LNCaP clone FGC (cell line): ENCODE data around the gene NUAK1.

Source experiments
- DNase-seq: peaks from one replicate; pipeline ENCODE4 v3.0.0-alpha.2; 2011; ENCODE audit warnings: low read depth
- H3K4me3 ChIP-seq: 2 replicates; pipeline ENCODE4 v1.5.1; 2011; ENCODE audit warnings: mild to moderate bottlenecking, low read depth, low read length, control low read depth
- TF ChIP-seq, protein P1 (sequence below): IDR thresholded peaks from 2 replicates; pipeline ENCODE4 v1.5.1; 2012; ENCODE audit warnings: mild to moderate bottlenecking; ENCODE audit not compliant: control insufficient read depth, insufficient read depth; ENCODE audit errors: extremely low read depth

The NUAK1 gene

GRCh38 chr12:106084759-106085158 is 54.0 kb downstream of the NUAK1 start:
- TF ChIP-seq, protein P1, sequence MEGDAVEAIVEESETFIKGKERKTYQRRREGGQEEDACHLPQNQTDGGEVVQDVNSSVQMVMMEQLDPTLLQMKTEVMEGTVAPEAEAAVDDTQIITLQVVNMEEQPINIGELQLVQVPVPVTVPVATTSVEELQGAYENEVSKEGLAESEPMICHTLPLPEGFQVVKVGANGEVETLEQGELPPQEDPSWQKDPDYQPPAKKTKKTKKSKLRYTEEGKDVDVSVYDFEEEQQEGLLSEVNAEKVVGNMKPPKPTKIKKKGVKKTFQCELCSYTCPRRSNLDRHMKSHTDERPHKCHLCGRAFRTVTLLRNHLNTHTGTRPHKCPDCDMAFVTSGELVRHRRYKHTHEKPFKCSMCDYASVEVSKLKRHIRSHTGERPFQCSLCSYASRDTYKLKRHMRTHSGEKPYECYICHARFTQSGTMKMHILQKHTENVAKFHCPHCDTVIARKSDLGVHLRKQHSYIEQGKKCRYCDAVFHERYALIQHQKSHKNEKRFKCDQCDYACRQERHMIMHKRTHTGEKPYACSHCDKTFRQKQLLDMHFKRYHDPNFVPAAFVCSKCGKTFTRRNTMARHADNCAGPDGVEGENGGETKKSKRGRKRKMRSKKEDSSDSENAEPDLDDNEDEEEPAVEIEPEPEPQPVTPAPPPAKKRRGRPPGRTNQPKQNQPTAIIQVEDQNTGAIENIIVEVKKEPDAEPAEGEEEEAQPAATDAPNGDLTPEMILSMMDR: no peak
- DNase-seq: no peak
- H3K4me3 ChIP-seq: no peak overlapping the region

DNA sequence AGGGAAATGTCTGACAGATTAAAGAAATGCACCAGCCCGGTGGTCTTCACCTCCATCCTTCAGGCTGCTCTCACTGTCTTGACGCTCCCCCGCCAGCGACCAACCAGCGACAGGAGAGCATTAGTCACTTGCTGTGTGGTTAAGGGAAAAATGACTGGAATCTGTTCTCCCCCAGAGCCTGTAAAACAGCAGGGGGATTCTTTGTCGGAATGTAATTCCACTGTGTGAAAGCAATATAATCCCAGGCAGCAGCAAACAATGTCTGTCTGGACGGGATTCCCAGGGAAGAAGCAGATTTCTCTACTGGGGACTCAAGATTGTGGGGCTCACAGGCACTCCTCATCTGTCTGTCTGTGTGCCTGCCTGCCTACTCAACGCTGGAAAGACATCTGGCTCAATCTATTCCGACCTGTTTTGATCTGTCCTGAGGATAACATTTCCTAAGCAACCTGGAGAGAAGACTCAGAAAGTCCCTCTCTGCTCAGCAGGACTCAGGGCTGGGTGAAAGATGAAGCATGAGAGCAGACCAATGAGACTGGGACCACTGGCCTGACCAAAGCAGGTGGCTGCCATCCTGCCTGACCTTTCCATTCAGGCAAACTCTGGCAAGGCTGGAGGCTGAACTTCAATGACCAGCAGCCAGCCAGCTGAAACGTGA is 54.6 kb downstream of the NUAK1 start:
- no peak overlapping the region for H3K4me3 ChIP-seq
- TF ChIP-seq, protein P1: no peak
- DNase-seq: no peak

DNA sequence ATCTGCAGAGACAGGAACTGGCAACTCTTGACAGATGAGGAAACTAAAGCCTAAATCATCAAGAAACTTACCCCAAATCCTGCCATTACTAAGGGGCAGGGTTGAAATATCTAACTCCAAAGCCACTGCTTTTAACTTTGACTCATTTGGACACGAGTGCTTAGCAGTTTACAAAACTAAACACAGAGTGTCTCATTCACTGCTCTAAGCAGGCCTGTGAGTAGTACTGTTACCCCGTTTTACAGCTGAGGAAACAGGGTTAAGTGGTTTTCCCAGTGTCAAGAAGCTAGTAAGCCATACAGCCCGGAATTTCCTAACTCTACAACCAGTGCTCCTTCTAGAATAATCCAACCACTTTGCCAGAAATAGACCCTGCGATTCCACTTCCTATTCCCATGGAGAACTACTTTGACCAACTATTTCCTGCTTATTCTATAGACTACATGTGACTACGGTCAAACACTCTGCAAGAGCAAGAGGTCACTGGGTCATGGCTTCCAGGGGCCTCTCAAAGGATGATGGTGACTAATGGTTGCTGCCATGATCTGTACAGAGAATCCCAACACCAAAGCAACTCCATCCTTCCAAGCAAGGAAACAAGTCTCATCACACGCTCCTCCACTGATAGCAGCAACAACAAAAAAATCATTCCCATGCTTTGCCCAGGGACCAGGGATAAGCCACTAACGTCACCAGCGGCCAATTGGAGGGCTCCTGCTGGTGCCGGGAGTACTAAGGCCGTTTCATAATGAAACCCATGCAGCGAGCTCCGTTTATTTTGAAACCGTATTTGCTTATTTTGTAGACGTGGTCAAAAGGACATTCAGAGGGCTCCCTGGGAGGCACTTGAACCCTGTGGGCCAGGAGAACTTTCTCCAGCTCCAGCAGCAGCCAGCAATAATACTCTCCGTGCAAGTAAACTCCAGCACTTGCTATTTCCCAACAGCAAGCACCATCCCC is 56.3 kb downstream of the NUAK1 start:
- no peak overlapping the region for H3K4me3 ChIP-seq
- DNase-seq: no peak
- TF ChIP-seq, protein P1: no peak

DNA sequence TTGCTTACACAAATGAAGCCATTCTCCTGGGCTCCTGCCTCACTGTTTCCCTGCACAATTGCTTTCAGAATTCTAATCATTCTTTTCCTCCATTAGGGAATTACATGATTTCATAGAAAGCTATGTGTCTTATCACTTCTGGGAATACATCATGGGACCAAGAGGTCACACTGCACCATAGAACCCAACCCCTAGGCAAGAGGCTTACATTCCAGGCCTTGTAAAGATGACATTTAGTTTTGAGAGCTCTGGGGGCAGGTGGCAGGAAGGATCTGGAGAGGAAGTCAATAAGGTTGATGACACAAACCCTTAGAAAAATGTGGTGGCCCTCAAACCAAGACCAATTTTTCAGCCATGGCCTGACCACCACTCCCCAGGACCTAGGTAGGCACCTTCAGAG is 57.1 kb downstream of the NUAK1 start:
- no peak for DNase-seq
- TF ChIP-seq, protein P1: no peak
- H3K4me3 ChIP-seq: no peak overlapping the region

GRCh38 chr12:106080791-106081170 is 58.0 kb downstream of the NUAK1 start:
- no peak for DNase-seq
- TF ChIP-seq, protein P1: no peak
- H3K4me3 ChIP-seq: no peak overlapping the region

DNA sequence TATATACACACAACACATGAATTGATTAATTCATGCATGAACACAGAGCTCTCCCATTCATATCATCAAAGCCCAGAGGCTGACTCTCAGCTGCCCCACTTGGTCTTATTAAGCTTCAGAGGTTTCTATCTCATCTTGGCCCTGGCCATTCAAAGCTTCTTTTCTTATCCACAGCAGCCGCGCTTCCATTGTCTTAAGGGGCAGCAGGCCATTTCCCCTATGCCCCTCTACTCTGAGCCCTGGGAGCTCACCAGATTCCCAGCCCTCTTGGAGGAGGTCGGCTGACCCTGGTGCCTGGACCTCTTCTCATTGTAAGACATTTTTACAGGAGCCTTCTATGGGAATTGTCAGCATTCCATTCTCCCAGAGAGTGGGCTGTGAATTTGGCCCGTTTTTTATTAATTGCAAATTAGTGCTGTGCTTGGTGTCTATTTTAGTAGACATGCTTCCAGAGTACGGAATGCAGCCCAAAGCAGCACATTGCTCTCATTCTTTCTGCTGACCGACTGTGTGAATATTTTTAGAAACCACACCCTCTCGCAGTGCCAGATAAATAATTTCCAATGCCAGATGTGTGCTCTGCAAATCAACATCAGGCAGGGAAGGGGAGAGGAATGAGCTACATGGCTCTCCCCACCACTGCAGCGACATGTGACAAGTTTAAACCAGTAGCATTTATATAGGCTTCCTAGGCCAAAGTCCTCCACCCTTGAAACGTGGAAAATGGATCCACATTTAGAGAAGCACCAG is 58.5 kb downstream of the NUAK1 start:
- no peak for DNase-seq
- no peak overlapping the region for H3K4me3 ChIP-seq
- TF ChIP-seq, protein P1: no peak
